ENCODE measurements around the gene EPB41L5. TPM values are rescaled to one million over a fixed set of nuclear protein-coding genes. Genes with fewer than 3 reads are reported as not detected.
A peak's percentile ranks its signal among the peaks of the same experiment; 100 is the strongest.
"Not testable (repeated sequence)": the region's sequence is repeated elsewhere in the genome, so short reads cannot be mapped to it uniquely, and the experiment has no call there.

Gene EPB41L5
- 75.3 and 77.8 TPM in 2 replicates for total RNA-seq
- long read RNA-seq, full-length matches to known transcripts = 213 of 247 reads
- long read RNA-seq, partial matches to known transcripts = 6 of 247 reads
- long read RNA-seq, other reads (novel, unspliced or antisense) = 28 of 247 reads

- Mint-ChIP-seq H3K9me3 (ENCODE audit: low read depth) (peaks cover 19% of the 10 kb centered on the region), H3K4me1 (ENCODE audit: low read depth) (peaks cover 18% of the 10 kb centered on the region), H3K4me3 (ENCODE audit: low read depth) (peak within 1 kb of the TSS; percentile 95), H3K27me3 (no peaks in the 10 kb centered on the region), H3K27ac (peak within 1 kb of the TSS; percentile 97), H3K36me3 (ENCODE audit: insufficient read depth) (peaks cover 18% of the 10 kb centered on the region)
- TF ChIP-seq, protein P1, sequence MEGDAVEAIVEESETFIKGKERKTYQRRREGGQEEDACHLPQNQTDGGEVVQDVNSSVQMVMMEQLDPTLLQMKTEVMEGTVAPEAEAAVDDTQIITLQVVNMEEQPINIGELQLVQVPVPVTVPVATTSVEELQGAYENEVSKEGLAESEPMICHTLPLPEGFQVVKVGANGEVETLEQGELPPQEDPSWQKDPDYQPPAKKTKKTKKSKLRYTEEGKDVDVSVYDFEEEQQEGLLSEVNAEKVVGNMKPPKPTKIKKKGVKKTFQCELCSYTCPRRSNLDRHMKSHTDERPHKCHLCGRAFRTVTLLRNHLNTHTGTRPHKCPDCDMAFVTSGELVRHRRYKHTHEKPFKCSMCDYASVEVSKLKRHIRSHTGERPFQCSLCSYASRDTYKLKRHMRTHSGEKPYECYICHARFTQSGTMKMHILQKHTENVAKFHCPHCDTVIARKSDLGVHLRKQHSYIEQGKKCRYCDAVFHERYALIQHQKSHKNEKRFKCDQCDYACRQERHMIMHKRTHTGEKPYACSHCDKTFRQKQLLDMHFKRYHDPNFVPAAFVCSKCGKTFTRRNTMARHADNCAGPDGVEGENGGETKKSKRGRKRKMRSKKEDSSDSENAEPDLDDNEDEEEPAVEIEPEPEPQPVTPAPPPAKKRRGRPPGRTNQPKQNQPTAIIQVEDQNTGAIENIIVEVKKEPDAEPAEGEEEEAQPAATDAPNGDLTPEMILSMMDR (IDR thresholded peaks at IDR 0.05; ENCODE audit: unreplicated experiment) = no peak
- peak; percentile 89 for DNase-seq (ENCODE audit: low spot score, unreplicated experiment)
These were observed at the start of gene EPB41L5 for GRCh38 chr2:120012771-120013596. EPB41L5 (plus strand) TSS chr2:120013077; CDS start chr2:120019085, 6,008 bp downstream.

DNA sequence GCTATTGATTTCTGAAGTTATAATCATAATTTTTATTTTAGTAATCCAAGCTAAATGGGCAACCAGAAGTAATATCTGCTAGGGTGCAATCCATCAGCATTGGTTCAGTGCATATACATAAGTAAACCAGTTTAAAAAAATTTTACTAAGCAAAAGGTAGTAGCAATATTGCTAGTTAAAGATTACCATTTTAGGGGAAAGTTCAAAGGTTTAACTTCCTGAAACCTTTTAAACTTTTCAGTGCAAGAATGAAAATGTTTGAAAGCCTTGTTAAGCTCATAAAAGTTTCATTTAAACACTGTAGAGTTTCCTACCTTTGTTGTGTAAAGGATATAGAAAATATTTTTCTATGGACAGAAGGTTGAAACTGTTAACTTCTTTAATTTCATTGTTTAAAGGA, 31.0 kb upstream of the EPB41L5 start:
- Mint-ChIP-seq H3K9me3 (ENCODE audit: low read depth) (peaks cover 10% of the 10 kb centered on the region), H3K36me3 (ENCODE audit: insufficient read depth) (peaks cover 2% of the 10 kb centered on the region), H3K4me3 (ENCODE audit: low read depth) (no peak overlapping the region), H3K4me1 (ENCODE audit: low read depth) (peaks cover 32% of the 10 kb centered on the region), H3K27me3 (no peaks in the 10 kb centered on the region), H3K27ac (no peak overlapping the region)
- DNase-seq (ENCODE audit: low spot score, unreplicated experiment) = no peak
- TF ChIP-seq, protein P1 (IDR thresholded peaks at IDR 0.05; ENCODE audit: unreplicated experiment) = no peak

DNA sequence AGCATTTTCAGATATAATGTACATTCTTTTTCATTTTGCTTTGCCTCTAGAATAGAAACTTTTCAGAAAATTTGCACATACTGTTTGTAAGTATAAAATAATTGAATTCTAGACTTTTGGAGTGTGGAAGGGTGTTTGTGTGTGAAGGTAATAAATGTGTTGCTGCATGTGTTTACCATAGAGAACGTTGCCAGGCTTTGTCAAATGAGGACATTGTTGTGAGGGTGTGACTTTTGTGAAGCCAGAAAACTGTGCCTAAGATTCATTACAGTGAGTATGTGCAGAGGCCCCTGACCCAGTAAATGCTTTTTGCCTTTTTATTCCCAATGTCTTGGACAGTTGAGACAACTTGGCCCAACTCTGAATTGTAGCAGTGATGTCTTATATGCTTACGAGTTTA, 30.4 kb upstream of the EPB41L5 start:
- no peaks in the 10 kb centered on the region for H3K27me3 Mint-ChIP-seq
- peaks cover 2% of the 10 kb centered on the region for H3K36me3 Mint-ChIP-seq (ENCODE audit: insufficient read depth)
- DNase-seq (ENCODE audit: low spot score, unreplicated experiment) = no peak
- H3K27ac Mint-ChIP-seq = peak overlapping the region; percentile 50
- no peak overlapping the region for H3K4me3 Mint-ChIP-seq (ENCODE audit: low read depth)
- TF ChIP-seq, protein P1 (IDR thresholded peaks at IDR 0.05; ENCODE audit: unreplicated experiment) = no peak
- peaks cover 32% of the 10 kb centered on the region for H3K4me1 Mint-ChIP-seq (ENCODE audit: low read depth)
- peaks cover 10% of the 10 kb centered on the region for H3K9me3 Mint-ChIP-seq (ENCODE audit: low read depth)

- TF ChIP-seq, protein P1 (IDR thresholded peaks at IDR 0.05; ENCODE audit: unreplicated experiment) = no peak
- Mint-ChIP-seq H3K4me3 (ENCODE audit: low read depth) (no peak overlapping the region), H3K4me1 (ENCODE audit: low read depth) (peaks cover 32% of the 10 kb centered on the region), H3K27me3 (no peaks in the 10 kb centered on the region), H3K27ac (no peak overlapping the region), H3K9me3 (ENCODE audit: low read depth) (peaks cover 10% of the 10 kb centered on the region), H3K36me3 (ENCODE audit: insufficient read depth) (peaks cover 2% of the 10 kb centered on the region)
- DNase-seq (ENCODE audit: low spot score, unreplicated experiment) = no peak
These were observed 29.8 kb upstream of the EPB41L5 start for GRCh38 chr2:119983108-119983507.

GRCh38 chr2:119996148-119996547, 16.7 kb upstream of the EPB41L5 start:
- Mint-ChIP-seq H3K4me3 (ENCODE audit: low read depth) (no peak overlapping the region), H3K27ac (no peak overlapping the region), H3K9me3 (ENCODE audit: low read depth) (peaks cover 3% of the 10 kb centered on the region), H3K36me3 (ENCODE audit: insufficient read depth) (no peaks in the 10 kb centered on the region), H3K4me1 (ENCODE audit: low read depth) (no peaks in the 10 kb centered on the region), H3K27me3 (no peaks in the 10 kb centered on the region)
- TF ChIP-seq, protein P1 (IDR thresholded peaks at IDR 0.05; ENCODE audit: unreplicated experiment) = no peak
- no peak for DNase-seq (ENCODE audit: low spot score, unreplicated experiment)

GRCh38 chr2:119996896-119997891, 15.7 kb upstream of the EPB41L5 start:
- not testable (repeated sequence) for H3K4me1 Mint-ChIP-seq (ENCODE audit: low read depth); H3K27ac Mint-ChIP-seq; H3K9me3 Mint-ChIP-seq (ENCODE audit: low read depth); DNase-seq (ENCODE audit: low spot score, unreplicated experiment); H3K27me3 Mint-ChIP-seq; H3K4me3 Mint-ChIP-seq (ENCODE audit: low read depth); H3K36me3 Mint-ChIP-seq (ENCODE audit: insufficient read depth)

All from progenitor cell of endocrine pancreas (in vitro differentiated cells).